Right forelimb (tissue), 1 donor: ENCODE measurements around the gene C1orf141.
"Not testable (repeated sequence)": the region's sequence is repeated elsewhere in the genome, so short reads cannot be mapped to it uniquely, and the experiment has no call there.

Source experiments
- DNase-seq: peaks from one replicate; pipeline ENCODE4 v3.0.0-alpha.2; 2018

The C1orf141 gene

DNA sequence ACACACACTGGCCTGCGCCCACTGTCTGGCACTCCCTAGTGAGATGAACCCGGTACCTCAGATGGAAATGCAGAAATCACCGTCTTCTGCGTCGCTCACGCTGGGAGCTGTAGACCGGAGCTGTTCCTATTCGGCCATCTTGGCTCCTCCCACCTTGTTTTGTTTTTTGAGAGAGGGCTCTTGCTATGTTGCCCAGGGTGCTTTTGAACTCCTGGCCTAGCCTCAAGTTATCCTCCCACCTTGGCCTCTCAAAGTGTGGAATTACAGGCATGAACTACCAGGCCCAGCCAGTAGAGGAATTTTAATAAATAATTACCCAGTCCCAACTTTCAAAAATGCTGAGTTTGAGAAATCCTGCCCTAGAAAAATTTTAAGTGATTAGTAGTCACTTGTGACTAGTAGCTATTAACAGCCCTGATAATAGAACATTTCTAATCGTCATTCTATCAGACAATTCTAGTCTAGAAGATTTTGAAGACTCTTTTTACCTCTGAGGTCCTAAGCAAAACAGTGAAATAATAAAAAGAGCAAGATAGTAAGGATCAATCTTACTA is 49.9 kb downstream of the C1orf141 start:
- no peak for DNase-seq

GRCh38 chr1:67078291-67078690 is 56.5 kb downstream of the C1orf141 start:
- DNase-seq, result no peak

DNA sequence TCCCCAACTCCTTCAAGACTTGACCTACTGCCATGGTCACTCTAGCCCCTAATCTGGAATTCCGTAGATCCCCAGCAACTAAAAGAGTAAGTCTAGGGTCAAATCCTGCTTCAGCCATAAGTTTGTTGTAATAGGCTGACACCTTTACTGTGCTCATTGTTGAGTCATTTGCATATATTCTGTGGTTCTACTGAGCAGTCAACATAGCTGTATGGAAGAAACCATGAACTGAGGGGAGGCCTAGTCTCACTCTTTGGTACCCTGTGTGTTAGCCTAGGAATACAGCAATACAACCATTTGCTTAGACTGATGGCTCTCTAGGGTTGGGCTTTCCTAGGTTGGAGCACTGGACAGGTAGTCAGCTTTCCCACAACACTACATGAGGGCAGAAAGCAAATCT is 57.2 kb downstream of the C1orf141 start:
- DNase-seq, result no peak

GRCh38 chr1:67072749-67073148 is 62.0 kb downstream of the C1orf141 start:
- DNase-seq, result no peak

GRCh38 chr1:67067655-67068054 is 67.1 kb downstream of the C1orf141 start:
- DNase-seq, result not testable (repeated sequence)

GRCh38 chr1:67062412-67062811 is 72.4 kb downstream of the C1orf141 start:
- no peak for DNase-seq

DNA sequence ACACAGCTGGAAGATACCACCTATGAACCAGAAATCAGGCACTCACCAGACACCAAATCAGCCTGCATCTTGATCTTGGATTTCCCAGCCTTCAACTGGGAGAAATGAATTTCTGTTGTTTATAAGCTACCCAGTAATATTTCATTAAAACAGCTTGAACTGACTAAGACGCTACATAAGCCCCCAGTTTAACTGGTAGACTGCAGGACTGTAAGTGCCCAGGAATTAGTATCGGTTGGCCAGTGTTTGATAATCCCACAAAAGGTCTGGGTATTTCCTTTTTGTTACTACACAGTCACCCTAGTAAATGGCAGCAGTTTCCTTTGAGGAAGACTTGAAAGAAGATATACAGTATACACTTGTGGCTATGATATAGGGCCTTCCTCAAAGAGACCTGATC is 73.5 kb downstream of the C1orf141 start:
- no peak for DNase-seq

DNA sequence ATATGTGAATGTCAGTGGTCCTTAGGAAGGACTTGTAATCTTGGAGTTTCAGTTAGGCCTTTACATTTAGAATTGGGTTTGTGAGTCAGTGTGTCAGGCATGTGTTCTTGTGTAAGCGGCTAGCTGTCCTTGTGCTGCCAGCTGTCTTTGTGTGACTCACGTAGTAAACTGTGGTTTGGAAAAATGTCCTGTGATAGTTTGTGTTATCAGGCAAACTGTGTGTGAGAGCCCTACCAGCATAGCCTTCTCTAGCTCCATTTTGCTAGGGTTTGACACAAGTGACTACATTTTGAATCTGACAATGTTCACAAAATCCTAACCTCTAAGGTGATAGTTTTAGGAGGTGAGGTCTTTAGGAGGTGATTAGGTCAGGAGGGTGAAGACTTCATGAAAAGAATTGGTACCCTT is 74.0 kb downstream of the C1orf141 start:
- DNase-seq, result no peak

- no peak for DNase-seq
Observed at GRCh38 chr1:67059346-67059745, 75.4 kb downstream of the C1orf141 start.

DNA sequence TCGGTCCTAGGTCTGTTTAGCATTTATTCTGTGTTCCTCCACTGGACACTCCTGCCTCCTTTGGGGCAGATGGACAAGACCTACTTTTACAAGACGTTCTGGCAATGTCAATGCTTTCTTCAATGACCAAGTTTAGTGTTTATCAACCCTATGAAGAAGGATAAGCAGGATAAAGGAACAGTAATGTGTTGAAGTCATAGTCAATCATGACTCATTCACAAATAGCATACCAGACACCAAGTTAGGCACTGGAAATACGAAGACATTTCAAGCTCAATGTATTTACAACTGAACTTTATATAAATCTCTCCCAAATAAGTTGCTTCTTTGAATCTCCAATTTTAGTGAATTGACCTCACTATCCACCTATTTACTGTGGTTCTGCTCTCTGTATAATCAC is 76.0 kb downstream of the C1orf141 start:
- no peak for DNase-seq

DNA sequence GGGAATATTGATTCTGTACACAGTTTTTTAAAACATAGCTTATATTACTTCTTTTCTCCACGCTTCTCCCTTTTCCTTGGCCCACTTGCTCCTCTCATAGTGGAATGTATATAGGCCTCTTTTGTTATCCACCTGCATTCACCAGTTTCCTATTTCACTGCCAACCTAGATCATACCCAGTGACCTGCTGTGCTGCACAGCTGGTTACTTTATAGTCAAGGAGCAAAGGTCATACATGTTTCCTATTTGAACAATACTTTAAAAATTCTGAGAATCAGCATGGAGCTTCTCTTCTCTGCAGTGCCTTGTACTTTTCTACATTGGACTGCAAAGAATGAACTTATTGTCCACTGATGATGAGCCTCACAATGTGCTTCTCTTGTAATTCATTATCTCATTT is 76.5 kb downstream of the C1orf141 start:
- no peak for DNase-seq

GRCh38 chr1:67053785-67054772 is 80.7 kb downstream of the C1orf141 start, which contains the start of gene SLC35D1:
SLC35D1 (minus strand) TSS chr1:67054148; CDS start chr1:67054013, 135 bp downstream.
- DNase-seq, result peak; percentile 91

DNA sequence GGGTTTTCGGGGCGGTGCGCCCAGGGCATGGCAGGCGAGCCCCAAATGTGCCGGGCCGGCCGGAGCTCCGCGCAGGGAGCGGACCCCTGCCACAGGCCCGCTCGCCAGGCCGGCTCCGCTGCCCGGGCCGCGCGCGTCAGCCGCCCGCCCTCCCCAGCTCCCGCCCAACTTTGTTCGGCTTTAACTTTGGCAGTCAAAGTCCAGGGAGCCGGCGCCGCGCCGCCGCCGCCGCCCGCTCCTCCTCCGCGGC is 81.3 kb downstream of the C1orf141 start:
- peak; percentile 88 for DNase-seq

DNA sequence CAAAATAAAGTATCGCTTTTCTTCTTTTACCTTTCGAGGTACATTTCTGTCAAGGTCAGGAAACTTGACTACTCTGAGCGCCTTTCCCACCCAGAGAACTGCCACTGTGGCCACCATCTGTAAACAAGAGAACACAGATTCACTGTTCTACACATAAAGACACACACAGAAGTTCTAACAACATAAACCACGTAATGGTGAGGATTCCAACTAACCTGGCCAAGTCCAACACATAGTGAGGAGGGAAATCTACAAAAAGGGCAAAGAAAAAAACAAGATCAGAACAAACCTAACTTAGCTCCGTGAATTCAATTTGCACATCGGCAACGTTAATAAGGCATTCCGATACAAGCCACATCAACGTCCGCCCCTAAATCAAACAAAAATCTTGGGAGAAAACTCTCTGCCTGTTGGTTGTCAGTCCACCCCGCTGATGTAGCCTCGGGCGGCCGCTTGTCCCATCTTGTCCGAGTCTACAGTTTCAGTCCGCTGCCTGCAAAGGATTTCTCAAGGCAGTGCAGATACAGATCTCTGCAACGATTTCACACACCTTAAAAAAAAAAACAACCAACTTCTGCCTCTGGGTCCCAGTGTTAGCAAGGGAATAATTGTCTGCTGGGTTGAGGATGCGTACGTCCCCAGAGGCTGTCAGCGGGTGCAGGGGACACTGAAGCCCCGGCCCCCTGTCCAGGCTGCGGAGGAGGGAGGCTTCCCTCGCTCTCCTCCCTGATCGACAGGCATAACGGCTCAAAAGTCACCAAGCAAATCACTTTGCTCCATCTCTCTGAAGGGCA is 81.8 kb downstream of the C1orf141 start:
- no peak for DNase-seq

GRCh38 chr1:67051196-67051595 is 83.6 kb downstream of the C1orf141 start:
- DNase-seq, result no peak

GRCh38 chr1:67044631-67045270 is 90.0 kb downstream of the C1orf141 start:
- DNase-seq, result no peak

GRCh38 chr1:67043366-67043765 is 91.4 kb downstream of the C1orf141 start:
- DNase-seq, result no peak
